ENCODE measurements around the gene DISC1. TPM values are rescaled to one million over a fixed set of nuclear protein-coding genes. Genes with fewer than 3 reads are reported as not detected.

Gene DISC1
- total and polyA plus RNA-seq, 7 experiments from 2014 or later = 7.8 to 33.8 (median 17.1) TPM

GRCh38 chr1:231683439-231684165 lies 57.0 kb downstream of the DISC1 start:
- intact Hi-C loops (cut with micrococcal nuclease) = no loop called here
- H3K27ac Mint-ChIP-seq = peak overlapping the region in 2 of 9 donors; percentile 37 to 59
- Histone ChIP-seq H3K27ac (ENCODE audit: low read depth, low read length) (no peak overlapping the region), H3K4me3 (ENCODE audit: low read length) (no peak overlapping the region), H3K9me3 (ENCODE audit: control insufficient read depth in 2 of 3, low read length in 3 of 3) (peaks cover 0 to 6% (median 0%) of the 10 kb centered on the region in 3 experiments), H3K27me3 (ENCODE audit: control insufficient read depth in 2 of 2, insufficient read depth in 2 of 2, low read length in 2 of 2) (no peaks in the 10 kb centered on the region), H3K36me3 (ENCODE audit: control insufficient read depth in 2 of 3, insufficient read depth in 3 of 3, low read length in 3 of 3) (no peaks in the 10 kb centered on the region), H3K4me1 (ENCODE audit: control insufficient read depth in 2 of 2, insufficient read depth in 2 of 2, low read length in 2 of 2) (no peaks in the 10 kb centered on the region)
- peaks cover 7 to 32% (median 18%) of the 10 kb centered on the region in 5 donors for H3K36me3 Mint-ChIP-seq
- ChIA-PET POLR2A (no interaction called here), CTCF (interaction anchor here (0.7 kb wide), 1 partner anchor 55 kb away, joined by 3 read pairs; no protein-coding TSS in a partner anchor)
- peaks cover 2 to 32% (median 20%) of the 10 kb centered on the region in 7 donors for H3K4me1 Mint-ChIP-seq
- ATAC-seq (no peak), DNase-seq (no peak)
- H3K27me3 Mint-ChIP-seq = no peaks in the 10 kb centered on the region
- peaks cover 0 to 15% (median 6%) of the 10 kb centered on the region in 11 donors for H3K9me3 Mint-ChIP-seq
- no peak overlapping the region for H3K4me3 Mint-ChIP-seq

GRCh38 chr1:231684356-231685244 lies 58.0 kb downstream of the DISC1 start:
- H3K4me3 Mint-ChIP-seq = no peak overlapping the region
- H3K9me3 Mint-ChIP-seq = peaks cover 0 to 15% (median 6%) of the 10 kb centered on the region in 11 donors
- ChIA-PET POLR2A (no interaction called here), CTCF (no interaction called here)
- H3K27ac Mint-ChIP-seq = no peak overlapping the region
- ATAC-seq (no peak), DNase-seq (no peak)
- intact Hi-C loops (cut with micrococcal nuclease) = no loop called here
- Histone ChIP-seq H3K27ac (ENCODE audit: low read depth, low read length) (no peak overlapping the region), H3K9me3 (ENCODE audit: control insufficient read depth in 2 of 3, low read length in 3 of 3) (peaks cover 0 to 6% (median 0%) of the 10 kb centered on the region in 3 experiments), H3K4me1 (ENCODE audit: control insufficient read depth in 2 of 2, insufficient read depth in 2 of 2, low read length in 2 of 2) (no peaks in the 10 kb centered on the region), H3K4me3 (ENCODE audit: low read length) (no peak overlapping the region), H3K36me3 (ENCODE audit: control insufficient read depth in 2 of 3, insufficient read depth in 3 of 3, low read length in 3 of 3) (no peaks in the 10 kb centered on the region), H3K27me3 (ENCODE audit: control insufficient read depth in 2 of 2, insufficient read depth in 2 of 2, low read length in 2 of 2) (no peaks in the 10 kb centered on the region)
- H3K27me3 Mint-ChIP-seq = no peaks in the 10 kb centered on the region
- H3K36me3 Mint-ChIP-seq = peaks cover 7 to 35% (median 18%) of the 10 kb centered on the region in 5 donors
- H3K4me1 Mint-ChIP-seq = peaks cover 0 to 28% (median 18%) of the 10 kb centered on the region in 7 donors

GRCh38 chr1:231686384-231686783 lies 59.8 kb downstream of the DISC1 start:
- H3K4me1 Mint-ChIP-seq = peaks cover 0 to 38% (median 17%) of the 10 kb centered on the region in 7 donors
- peaks cover 7 to 35% (median 18%) of the 10 kb centered on the region in 5 donors for H3K36me3 Mint-ChIP-seq
- H3K27me3 Mint-ChIP-seq = no peaks in the 10 kb centered on the region
- POLR2A ChIA-PET = no interaction called here
- H3K27ac Mint-ChIP-seq = no peak overlapping the region
- intact Hi-C loops (cut with micrococcal nuclease) = no loop called here
- Histone ChIP-seq H3K4me3 (ENCODE audit: low read length) (no peak overlapping the region), H3K9me3 (ENCODE audit: control insufficient read depth in 2 of 3, low read length in 3 of 3) (peaks cover 0 to 6% (median 0%) of the 10 kb centered on the region in 3 experiments), H3K27ac (ENCODE audit: low read depth, low read length) (no peak overlapping the region), H3K36me3 (ENCODE audit: control insufficient read depth in 2 of 3, insufficient read depth in 3 of 3, low read length in 3 of 3) (no peaks in the 10 kb centered on the region), H3K27me3 (ENCODE audit: control insufficient read depth in 2 of 2, insufficient read depth in 2 of 2, low read length in 2 of 2) (no peaks in the 10 kb centered on the region), H3K4me1 (ENCODE audit: control insufficient read depth in 2 of 2, insufficient read depth in 2 of 2, low read length in 2 of 2) (no peaks in the 10 kb centered on the region)
- CTCF ChIA-PET = no interaction called here
- peaks cover 0 to 15% (median 6%) of the 10 kb centered on the region in 11 donors for H3K9me3 Mint-ChIP-seq
- DNase-seq (no peak), ATAC-seq (no peak)
- no peak overlapping the region for H3K4me3 Mint-ChIP-seq

- Mint-ChIP-seq H3K27me3 (no peaks in the 10 kb centered on the region), H3K4me1 (peaks cover 0 to 31% (median 19%) of the 10 kb centered on the region in 7 donors), H3K4me3 (no peak overlapping the region), H3K27ac (no peak overlapping the region), H3K9me3 (peaks cover 0 to 15% (median 6%) of the 10 kb centered on the region in 11 donors), H3K36me3 (peaks cover 7 to 28% (median 18%) of the 10 kb centered on the region in 5 donors)
- H3K27me3 ChIP-seq (ENCODE audit: control insufficient read depth in 2 of 2, insufficient read depth in 2 of 2, low read length in 2 of 2) = no peaks in the 10 kb centered on the region
- no peak overlapping the region for H3K27ac ChIP-seq (ENCODE audit: low read depth, low read length)
- H3K36me3 ChIP-seq (ENCODE audit: control insufficient read depth in 2 of 3, insufficient read depth in 3 of 3, low read length in 3 of 3) = peaks cover 0 to 10% (median 0%) of the 10 kb centered on the region in 3 experiments
- POLR2A ChIA-PET = no interaction called here
- peaks cover 0 to 6% (median 0%) of the 10 kb centered on the region in 3 experiments for H3K9me3 ChIP-seq (ENCODE audit: control insufficient read depth in 2 of 3, low read length in 3 of 3)
- H3K4me3 ChIP-seq (ENCODE audit: low read length) = no peak overlapping the region
- ATAC-seq (no peak), DNase-seq (no peak)
- CTCF ChIA-PET = no interaction called here
- H3K4me1 ChIP-seq (ENCODE audit: control insufficient read depth in 2 of 2, insufficient read depth in 2 of 2, low read length in 2 of 2) = no peaks in the 10 kb centered on the region
- intact Hi-C loops (cut with micrococcal nuclease) = no loop called here
Observed at GRCh38 chr1:231688989-231689388, 62.4 kb downstream of the DISC1 start.

GRCh38 chr1:231690059-231690458 lies 63.5 kb downstream of the DISC1 start:
- POLR2A ChIA-PET = no interaction called here
- Mint-ChIP-seq H3K4me3 (peak overlapping the region in 1 of 10 donors; percentile 40), H3K9me3 (peaks cover 0 to 14% (median 6%) of the 10 kb centered on the region in 11 donors), H3K27ac (peak overlapping the region in 3 of 9 donors; percentile 6 to 60 (median 57)), H3K27me3 (no peaks in the 10 kb centered on the region), H3K4me1 (peaks cover 3 to 35% (median 24%) of the 10 kb centered on the region in 7 donors), H3K36me3 (peaks cover 11 to 26% (median 14%) of the 10 kb centered on the region in 5 donors)
- H3K4me3 ChIP-seq (ENCODE audit: low read length) = no peak overlapping the region
- DNase-seq (no peak), ATAC-seq (peak; percentile 46)
- H3K9me3 ChIP-seq (ENCODE audit: control insufficient read depth in 2 of 3, low read length in 3 of 3) = peaks cover 0 to 6% (median 0%) of the 10 kb centered on the region in 3 experiments
- no peaks in the 10 kb centered on the region for H3K27me3 ChIP-seq (ENCODE audit: control insufficient read depth in 2 of 2, insufficient read depth in 2 of 2, low read length in 2 of 2)
- H3K36me3 ChIP-seq (ENCODE audit: control insufficient read depth in 2 of 3, insufficient read depth in 3 of 3, low read length in 3 of 3) = peaks cover 0 to 21% (median 0%) of the 10 kb centered on the region in 3 experiments
- H3K27ac ChIP-seq (ENCODE audit: low read depth, low read length) = no peak overlapping the region
- no peaks in the 10 kb centered on the region for H3K4me1 ChIP-seq (ENCODE audit: control insufficient read depth in 2 of 2, insufficient read depth in 2 of 2, low read length in 2 of 2)
- intact Hi-C loops (cut with micrococcal nuclease) = no loop called here
- CTCF ChIA-PET = no interaction called here

- no peak overlapping the region for H3K27ac Mint-ChIP-seq
- peaks cover 0 to 6% (median 4%) of the 10 kb centered on the region in 11 donors for H3K9me3 Mint-ChIP-seq
- H3K4me1 ChIP-seq (ENCODE audit: control insufficient read depth in 2 of 2, insufficient read depth in 2 of 2, low read length in 2 of 2) = no peaks in the 10 kb centered on the region
- ATAC-seq (no peak), DNase-seq (no peak)
- ChIA-PET POLR2A (no interaction called here), CTCF (no interaction called here)
- peaks cover 9 to 38% (median 21%) of the 10 kb centered on the region in 5 donors for H3K36me3 Mint-ChIP-seq
- H3K27me3 ChIP-seq (ENCODE audit: control insufficient read depth in 2 of 2, insufficient read depth in 2 of 2, low read length in 2 of 2) = no peaks in the 10 kb centered on the region
- intact Hi-C loops (cut with micrococcal nuclease) = no loop called here
- no peak overlapping the region for H3K27ac ChIP-seq (ENCODE audit: low read depth, low read length)
- no peak overlapping the region for H3K4me3 Mint-ChIP-seq
- no peaks in the 10 kb centered on the region for H3K9me3 ChIP-seq (ENCODE audit: control insufficient read depth in 2 of 3, low read length in 3 of 3)
- H3K27me3 Mint-ChIP-seq = no peaks in the 10 kb centered on the region
- peaks cover 0 to 29% (median 0%) of the 10 kb centered on the region in 3 experiments for H3K36me3 ChIP-seq (ENCODE audit: control insufficient read depth in 2 of 3, insufficient read depth in 3 of 3, low read length in 3 of 3)
- no peak overlapping the region for H3K4me3 ChIP-seq (ENCODE audit: low read length)
- H3K4me1 Mint-ChIP-seq = peaks cover 4 to 47% (median 28%) of the 10 kb centered on the region in 7 donors
Observed at GRCh38 chr1:231691618-231692259, 65.1 kb downstream of the DISC1 start.
